Hepatic stellate cell (primary cell): Measurements from ENCODE around the gene SPNS1.
A peak's percentile ranks its signal among the peaks of the same experiment; 100 is the strongest.
"Not testable (repeated sequence)": the region's sequence is repeated elsewhere in the genome, so short reads cannot be mapped to it uniquely, and the experiment has no call there.

Source experiments
- DNase-seq: peaks from one replicate; pipeline ENCODE4 v3.0.0; 2011; ENCODE audit warnings: low spot score

Gene SPNS1, protein sequence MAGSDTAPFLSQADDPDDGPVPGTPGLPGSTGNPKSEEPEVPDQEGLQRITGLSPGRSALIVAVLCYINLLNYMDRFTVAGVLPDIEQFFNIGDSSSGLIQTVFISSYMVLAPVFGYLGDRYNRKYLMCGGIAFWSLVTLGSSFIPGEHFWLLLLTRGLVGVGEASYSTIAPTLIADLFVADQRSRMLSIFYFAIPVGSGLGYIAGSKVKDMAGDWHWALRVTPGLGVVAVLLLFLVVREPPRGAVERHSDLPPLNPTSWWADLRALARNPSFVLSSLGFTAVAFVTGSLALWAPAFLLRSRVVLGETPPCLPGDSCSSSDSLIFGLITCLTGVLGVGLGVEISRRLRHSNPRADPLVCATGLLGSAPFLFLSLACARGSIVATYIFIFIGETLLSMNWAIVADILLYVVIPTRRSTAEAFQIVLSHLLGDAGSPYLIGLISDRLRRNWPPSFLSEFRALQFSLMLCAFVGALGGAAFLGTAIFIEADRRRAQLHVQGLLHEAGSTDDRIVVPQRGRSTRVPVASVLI

DNA sequence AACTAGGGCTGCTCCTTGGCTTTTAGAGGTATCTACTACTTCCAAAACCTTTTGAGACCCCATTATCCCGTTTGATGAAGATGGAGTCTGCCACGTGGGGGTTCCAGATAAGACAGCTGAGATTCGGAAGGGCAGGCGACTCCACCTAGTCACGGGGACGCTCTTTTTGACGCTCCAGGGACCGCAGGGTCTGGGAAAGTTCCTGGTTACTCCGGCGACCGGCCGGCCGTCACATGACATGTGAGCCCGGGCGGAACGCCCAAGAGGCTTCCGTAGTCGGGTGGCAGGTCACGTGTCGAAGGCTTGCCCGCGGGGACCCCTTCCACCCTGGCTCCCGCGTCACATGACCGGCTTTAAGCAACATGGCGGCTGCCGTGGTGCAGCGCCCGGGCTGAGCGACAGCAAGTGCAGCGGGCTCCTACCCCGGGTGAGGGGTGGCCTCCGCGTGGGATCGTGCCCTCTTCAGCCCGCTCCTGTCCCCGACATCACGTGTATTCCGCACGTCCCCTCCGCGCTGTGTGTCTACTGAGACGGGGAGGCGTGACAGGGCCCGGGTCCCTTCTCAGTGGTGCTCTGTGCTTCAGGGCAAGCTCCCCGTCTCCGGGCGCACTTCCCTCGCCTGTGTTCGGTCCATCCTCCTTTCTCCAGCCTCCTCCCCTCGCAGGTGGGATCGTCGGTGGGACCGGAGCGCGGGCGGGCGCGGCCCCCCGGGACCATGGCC is at the start of gene SPNS1:
SPNS1 (plus strand) TSS at position 342 of the 721 bp plus-strand sequence; CDS start at position 716, 374 bp downstream.
- DNase-seq: peak; percentile 99

DNA sequence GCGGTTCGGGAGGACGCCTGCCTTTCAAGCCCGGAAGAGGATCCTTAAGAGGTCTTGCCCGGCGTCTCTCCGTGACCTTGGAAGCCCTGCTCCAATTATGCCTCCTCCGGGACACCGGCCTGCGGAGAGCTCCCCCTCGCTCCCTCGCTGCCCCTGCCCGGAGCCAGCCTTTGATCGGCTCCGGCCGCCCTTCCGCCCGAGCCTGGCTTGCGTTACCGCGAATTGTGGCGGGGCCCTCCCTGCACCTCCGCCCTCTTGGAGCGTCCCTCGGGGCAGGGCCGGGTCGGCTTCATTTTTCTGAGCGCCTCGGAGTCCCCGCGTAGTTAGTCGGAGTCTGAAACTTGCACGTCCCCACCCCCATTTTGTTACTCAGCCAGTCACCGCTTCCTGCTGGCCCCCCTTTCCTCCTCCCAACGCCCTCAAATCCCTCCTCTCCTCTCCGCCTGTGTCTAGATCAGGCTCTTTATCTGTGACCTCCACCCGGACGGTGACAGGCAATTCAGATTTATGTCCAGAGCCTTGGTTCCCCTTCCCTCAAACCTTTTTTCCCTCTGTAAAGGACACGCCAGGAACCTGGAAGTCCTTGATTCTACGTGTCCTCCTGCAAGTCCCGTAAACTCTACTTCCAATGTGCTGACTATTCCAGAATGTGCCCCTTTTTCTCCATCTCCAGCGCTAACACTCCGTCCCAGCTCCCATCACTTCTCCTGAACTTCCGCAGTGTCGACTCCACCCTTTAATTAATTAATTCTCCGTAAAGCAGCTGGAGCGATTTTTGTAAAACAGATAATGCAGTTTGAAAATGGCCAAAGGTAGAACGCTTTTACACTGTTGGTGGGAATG is 49.0 kb upstream of the SPNS1 start:
- DNase-seq: peak; percentile 74

DNA sequence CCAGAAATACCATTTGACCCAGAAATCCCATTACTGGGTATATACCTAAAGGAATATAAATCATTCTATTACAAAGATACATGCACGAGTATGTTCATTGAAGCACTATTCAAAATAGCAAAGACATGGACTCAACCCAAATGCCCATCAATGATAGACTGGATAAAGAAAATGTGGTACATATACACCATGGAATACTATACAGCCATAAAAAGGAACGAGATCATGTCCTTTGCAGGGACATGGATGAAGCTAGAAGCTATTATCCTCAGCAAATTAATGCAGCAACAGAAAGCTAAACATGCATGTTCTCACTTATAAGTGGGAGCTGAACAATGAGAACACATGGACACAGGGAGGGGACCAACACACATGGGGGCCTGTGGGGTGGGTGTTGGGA is 48.3 kb upstream of the SPNS1 start:
- not testable (repeated sequence) for DNase-seq

DNA sequence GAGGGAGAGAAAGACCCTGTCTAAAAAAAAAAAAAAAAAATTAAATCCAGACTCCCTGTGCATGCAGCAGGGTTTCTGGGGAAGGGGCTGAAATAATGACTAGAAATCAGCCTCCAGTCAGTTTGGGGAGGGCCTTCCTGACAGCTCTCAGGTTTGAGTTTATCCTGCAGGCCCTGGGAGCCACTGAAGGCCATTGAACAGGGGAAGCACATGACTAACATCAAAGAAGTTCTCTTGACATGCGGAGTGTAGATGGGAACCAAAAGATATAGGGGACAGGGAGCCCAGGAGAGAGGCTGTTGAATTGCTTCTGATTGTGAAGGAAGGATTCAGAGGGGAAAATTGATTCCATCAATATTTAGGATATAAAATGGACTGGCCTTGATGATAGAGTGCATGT is 46.8 kb upstream of the SPNS1 start:
- DNase-seq: no peak

DNA sequence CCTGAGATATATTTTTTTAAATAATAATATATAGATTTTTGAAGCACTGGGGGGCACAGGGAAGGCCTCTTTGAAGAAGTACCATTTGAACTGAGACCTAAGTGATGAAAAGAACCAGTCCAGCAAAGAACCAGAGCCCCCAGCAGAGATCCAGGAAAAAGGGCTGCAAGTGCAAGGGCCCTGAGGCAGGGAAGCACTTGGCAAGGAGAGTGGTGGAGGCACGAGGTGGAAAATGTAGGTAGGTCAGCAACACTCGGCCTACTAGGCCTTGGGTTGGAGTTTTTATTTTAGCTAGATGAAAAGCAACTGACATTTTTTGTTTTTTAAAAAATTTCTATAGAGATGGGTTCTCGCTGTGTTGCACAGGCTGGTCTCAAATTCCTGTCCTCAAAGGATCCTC is 44.4 kb upstream of the SPNS1 start:
- no peak for DNase-seq

DNA sequence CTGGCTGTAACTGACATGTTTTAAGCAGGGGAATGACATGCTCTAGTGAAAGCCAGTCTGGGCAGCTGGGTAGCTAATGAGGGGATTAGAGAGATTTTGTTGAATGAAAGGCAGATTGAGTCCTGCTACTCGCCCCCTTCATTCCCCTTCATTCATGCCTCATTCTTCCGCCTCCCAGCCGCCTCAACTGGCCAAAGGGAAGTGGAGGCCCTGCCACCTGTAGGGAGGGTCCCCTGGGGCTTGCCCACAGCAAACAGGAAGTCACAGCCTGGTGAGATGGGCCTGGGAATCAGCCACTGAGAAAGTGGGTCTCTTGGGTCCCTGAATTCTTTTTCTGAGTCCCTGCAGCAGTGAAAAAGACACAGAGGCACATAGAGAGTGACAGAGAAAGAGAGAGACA is 43.9 kb upstream of the SPNS1 start:
- no peak for DNase-seq

DNA sequence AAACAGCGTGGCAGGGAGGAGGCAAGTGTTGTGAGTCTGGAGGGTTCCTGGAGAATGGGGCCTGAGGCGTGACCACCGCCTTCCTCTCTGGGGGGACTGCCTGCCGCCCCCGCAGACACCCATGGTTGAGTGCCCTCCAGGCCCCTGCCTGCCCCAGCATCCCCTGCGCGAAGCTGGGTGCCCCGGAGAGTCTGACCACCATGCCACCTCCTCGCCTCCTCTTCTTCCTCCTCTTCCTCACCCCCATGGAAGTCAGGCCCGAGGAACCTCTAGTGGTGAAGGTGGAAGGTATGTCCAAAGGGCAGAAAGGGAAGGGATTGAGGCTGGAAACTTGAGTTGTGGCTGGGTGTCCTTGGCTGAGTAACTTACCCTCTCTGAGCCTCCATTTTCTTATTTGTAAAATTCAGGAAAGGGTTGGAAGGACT is 42.8 kb upstream of the SPNS1 start, which contains the start of gene CD19:
CD19 (plus strand) TSS at position 171 of the 425 bp plus-strand sequence; CDS start at position 201, 30 bp downstream.
- DNase-seq: no peak

DNA sequence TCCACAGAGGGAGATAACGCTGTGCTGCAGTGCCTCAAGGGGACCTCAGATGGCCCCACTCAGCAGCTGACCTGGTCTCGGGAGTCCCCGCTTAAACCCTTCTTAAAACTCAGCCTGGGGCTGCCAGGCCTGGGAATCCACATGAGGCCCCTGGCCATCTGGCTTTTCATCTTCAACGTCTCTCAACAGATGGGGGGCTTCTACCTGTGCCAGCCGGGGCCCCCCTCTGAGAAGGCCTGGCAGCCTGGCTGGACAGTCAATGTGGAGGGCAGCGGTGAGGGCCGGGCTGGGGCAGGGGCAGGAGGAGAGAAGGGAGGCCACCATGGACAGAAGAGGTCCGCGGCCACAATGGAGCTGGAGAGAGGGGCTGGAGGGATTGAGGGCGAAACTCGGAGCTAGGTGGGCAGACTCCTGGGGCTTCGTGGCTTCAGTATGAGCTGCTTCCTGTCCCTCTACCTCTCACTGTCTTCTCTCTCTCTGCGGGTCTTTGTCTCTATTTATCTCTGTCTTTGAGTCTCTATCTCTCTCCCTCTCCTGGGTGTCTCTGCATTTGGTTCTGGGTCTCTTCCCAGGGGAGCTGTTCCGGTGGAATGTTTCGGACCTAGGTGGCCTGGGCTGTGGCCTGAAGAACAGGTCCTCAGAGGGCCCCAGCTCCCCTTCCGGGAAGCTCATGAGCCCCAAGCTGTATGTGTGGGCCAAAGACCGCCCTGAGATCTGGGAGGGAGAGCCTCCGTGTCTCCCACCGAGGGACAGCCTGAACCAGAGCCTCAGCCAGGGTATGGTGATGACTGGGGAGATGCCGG is 42.0 kb upstream of the SPNS1 start:
- DNase-seq: no peak

DNA sequence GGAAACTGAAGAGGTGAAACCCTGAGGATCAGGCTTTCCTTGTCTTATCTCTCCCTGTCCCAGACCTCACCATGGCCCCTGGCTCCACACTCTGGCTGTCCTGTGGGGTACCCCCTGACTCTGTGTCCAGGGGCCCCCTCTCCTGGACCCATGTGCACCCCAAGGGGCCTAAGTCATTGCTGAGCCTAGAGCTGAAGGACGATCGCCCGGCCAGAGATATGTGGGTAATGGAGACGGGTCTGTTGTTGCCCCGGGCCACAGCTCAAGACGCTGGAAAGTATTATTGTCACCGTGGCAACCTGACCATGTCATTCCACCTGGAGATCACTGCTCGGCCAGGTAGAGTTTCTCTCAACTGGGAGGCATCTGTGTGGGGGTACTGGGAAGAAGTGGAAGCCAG is 41.4 kb upstream of the SPNS1 start:
- DNase-seq: no peak

DNA sequence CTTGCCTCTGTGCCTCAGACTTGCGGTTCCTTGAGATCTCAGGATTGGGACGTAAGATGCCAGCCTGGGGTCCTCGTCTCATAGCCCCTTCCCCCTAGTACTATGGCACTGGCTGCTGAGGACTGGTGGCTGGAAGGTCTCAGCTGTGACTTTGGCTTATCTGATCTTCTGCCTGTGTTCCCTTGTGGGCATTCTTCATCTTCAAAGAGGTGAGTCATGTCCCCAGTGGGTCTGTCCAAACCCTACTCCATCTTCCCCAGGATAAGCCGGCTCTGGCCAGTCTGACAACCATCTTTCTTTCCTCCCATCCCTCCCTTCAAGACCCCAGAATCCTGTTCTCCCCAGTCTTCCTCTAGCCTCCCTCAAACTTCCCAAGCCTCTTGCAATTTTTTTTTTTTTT is 39.2 kb upstream of the SPNS1 start:
- DNase-seq: peak; percentile 40

DNA sequence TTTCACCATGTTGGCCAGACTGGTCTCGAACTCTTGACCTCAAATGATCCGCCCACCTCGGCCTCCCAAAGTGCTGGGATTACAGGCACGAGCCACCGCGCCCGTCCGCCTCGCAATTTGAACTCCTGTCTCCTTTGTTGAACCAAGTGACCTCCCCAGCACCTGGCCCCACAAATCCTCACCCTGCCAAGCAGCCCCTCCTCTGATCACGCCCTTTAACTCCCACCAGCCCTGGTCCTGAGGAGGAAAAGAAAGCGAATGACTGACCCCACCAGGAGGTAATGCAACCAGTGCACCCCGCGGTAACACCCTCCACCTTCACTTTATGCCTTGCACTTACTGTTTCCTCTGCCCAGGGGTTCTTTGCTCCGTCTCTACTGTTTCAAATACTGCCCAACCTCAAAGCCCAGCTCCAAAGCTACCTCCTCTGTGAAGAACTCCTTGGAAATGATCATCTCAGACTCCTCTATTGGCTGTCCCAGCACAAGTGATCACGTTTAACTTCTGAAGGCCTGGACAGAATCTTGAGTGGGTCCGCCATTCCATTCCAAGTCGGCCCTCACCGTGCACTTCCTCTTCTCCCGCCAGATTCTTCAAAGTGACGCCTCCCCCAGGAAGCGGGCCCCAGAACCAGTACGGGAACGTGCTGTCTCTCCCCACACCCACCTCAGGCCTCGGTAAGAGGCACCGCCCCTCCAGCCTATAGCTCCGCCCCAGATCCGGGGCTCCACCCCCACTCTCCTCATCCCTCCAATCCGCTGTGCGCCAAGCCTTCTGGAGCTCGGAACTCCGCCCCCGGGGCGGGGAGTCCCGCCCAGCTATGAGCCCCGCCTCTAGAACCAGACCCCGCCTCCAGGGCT is 38.4 kb upstream of the SPNS1 start:
- DNase-seq: peak; percentile 71

DNA sequence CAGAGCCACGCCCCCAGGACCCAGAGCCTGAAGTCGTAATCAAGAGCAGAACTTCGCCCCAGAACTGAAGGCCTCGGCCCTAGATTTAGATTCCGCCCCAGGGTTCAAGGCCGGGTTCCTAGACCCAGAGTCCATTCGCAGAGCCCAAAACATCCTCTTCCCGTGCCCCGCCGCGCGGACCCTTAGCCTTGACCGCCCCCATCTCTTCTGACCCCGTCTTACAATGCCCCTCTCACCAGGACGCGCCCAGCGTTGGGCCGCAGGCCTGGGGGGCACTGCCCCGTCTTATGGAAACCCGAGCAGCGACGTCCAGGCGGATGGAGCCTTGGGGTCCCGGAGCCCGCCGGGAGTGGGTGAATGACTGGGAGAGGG is 37.8 kb upstream of the SPNS1 start:
- no peak for DNase-seq

DNA sequence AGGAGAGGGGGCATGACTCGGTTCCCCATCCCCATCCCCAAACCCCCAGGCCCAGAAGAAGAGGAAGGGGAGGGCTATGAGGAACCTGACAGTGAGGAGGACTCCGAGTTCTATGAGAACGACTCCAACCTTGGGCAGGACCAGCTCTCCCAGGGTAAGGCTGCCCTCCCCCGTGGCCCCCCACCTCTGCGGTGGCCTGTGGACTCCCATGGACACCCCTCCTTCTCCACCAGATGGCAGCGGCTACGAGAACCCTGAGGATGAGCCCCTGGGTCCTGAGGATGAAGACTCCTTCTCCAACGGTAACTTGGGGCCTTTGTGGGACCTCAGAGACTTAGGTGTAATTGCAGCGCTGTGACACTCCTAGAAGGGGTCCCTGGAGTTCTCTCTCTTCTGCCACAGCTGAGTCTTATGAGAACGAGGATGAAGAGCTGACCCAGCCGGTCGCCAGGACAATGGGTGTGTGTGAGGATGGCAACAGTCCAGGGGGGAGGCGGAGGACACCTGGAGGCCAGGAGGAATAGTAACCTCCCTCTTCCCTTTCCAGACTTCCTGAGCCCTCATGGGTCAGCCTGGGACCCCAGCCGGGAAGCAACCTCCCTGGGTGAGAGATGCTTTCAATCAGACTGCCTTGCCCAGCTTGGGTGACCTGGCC is 37.2 kb upstream of the SPNS1 start:
- DNase-seq: no peak

DNA sequence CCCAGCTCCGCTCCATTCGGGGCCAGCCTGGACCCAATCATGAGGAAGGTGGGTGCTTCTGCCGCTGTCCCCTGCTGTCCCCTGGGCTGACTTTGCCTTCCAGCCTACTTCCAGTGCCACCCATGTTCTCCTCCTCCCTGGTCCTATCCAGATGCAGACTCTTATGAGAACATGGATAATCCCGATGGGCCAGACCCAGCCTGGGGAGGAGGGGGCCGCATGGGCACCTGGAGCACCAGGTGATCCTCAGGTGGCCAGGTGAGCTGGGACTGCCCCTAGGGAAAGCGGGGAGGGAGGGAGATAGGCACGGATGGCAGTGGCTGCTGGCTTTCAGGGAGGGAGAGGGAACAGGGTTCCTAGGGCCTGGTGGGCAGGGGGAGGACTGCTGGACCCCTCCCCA is 35.9 kb upstream of the SPNS1 start:
- DNase-seq: no peak

DNA sequence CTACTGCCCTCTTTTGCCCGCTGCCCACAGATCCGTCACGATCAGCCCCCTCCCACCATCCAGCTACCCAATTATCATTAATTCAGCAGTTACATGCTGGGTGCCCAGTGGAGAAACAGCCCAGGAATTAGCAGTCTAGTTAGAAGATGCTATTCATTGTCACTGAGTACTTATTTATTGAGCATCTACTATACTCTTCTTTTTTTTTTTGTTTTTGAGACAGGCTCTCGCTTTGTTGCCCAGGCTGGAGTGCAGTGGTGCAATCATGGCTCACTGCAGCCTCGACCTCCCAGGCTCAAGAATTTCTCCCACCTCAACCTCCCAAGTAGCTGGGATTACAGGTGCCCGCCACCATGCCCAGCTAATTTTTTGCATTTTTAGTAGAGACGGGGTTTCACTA is 34.8 kb upstream of the SPNS1 start:
- DNase-seq: not testable (repeated sequence)

DNA sequence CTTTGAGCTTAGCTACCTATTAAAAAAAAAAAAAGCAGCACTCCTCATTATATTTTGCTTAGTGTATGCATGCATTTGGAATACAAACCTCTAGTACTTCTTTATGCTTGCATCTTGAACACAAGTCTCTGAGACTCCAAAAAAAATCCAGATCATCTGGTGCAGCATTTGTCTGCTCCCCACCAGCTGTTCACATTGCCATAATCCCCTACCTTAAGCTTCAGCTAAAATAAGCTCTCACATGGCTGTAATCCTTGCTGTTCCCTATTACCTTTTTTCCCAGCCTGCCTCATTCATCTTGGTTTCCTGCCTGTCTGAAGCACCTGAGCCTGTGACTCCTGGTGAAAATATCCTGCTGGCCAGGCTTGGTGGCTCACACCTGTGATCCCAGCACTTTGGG is 31.3 kb upstream of the SPNS1 start:
- DNase-seq: no peak

DNA sequence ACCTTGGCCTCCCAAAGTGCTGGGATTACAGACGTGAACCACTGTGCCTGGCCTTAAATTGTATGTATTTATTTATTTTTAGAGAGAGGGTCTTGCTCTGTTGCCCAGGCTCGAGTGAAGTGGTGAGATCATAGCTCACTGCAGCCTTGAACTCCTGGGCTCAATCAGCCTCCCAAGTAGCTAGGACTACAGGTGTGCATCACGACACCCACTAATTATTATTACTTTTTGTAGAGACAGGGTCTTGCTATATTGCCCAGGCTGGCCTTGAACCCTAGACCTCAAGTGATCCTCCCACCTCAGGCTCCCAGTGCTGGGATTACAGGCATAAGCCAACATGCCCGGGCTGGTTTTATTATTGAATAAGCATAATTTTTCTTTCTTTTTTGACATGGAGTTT is 27.9 kb upstream of the SPNS1 start:
- DNase-seq: no peak

DNA sequence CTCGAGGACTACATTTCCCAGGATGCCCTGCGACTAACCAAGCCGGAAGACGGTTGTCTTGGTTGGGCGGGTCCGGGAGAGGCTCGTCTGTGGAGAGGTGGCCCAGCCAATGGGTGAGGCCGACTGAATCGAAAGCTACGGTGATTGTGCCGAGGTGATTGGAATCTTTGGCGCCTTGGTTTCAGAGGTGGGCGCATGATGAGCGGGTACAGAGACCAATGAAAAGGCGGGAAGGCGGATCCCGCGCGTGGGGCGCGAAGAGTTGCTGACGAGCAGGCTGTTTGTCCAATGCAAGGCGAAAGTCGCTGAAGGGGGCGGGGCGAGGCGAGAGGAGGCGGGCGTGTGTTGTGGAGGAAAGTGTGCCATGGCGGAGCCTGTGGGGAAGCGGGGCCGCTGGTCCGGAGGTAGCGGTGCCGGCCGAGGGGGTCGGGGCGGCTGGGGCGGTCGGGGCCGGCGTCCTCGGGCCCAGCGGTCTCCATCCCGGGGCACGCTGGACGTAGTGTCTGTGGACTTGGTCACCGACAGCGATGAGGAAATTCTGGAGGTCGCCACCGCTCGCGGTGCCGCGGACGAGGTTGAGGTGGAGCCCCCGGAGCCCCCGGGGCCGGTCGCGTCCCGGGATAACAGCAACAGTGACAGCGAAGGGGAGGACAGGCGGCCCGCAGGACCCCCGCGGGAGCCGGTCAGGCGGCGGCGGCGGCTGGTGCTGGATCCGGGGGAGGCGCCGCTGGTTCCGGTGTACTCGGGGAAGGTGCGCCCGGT is 23.7 kb upstream of the SPNS1 start, which contains the start of gene NFATC2IP:
NFATC2IP (plus strand) TSS at position 290 of the 762 bp plus-strand sequence; CDS start at position 365, 75 bp downstream.
- peak; percentile 100 for DNase-seq

DNA sequence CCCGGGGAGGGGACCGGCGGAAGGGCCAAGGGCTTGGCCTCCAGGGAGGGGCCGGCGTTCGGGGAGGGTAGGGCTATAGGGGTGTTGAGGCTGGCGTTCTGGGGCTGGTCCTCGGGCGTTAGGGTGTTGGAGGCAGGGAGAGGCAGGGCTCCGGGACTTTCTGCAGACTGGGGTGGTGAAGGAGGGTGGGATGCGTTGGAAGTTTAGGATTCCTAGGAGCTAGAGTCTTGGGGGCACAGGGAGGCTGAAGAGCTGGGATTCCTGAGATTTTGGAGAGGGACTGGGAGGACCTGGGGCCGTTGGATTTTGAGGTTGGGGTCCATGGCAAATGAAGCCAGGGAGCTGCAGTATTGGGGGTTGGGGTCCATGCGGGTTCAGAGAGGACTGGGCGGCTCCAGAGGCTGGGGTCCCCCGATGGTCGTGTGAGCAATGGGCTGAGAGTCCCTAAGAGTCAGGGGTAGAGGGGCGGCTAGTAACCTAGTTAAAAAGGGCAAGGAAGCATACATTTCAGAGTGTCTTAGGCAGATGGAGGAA is 23.1 kb upstream of the SPNS1 start:
- DNase-seq: no peak
